ENCODE data around the gene DOK6.
"Not testable (repeated sequence)": the region's sequence is repeated elsewhere in the genome, so short reads cannot be mapped to it uniquely, and the experiment has no call there.

The DOK6 gene

GRCh38 chr18:69631281-69631680, 230.6 kb downstream of the DOK6 start:
- no peak for DNase-seq

- DNase-seq, result no peak
Observed at GRCh38 chr18:69635482-69635881, 234.8 kb downstream of the DOK6 start.

GRCh38 chr18:69636529-69637301, 236.0 kb downstream of the DOK6 start:
- DNase-seq, result no peak

GRCh38 chr18:69638056-69638455, 237.4 kb downstream of the DOK6 start:
- no peak for DNase-seq

GRCh38 chr18:69647702-69648101, 247.0 kb downstream of the DOK6 start:
- DNase-seq, result no peak

- no peak for DNase-seq
Observed at GRCh38 chr18:69648486-69648885, 247.8 kb downstream of the DOK6 start.

- no peak for DNase-seq
Observed at GRCh38 chr18:69649684-69650083, 249.0 kb downstream of the DOK6 start.

- DNase-seq, result no peak
Observed at GRCh38 chr18:69651243-69651642, 250.6 kb downstream of the DOK6 start.

- DNase-seq, result no peak
Observed at GRCh38 chr18:69655816-69656215, 255.1 kb downstream of the DOK6 start.

- no peak for DNase-seq
Observed at GRCh38 chr18:69658103-69658502, 257.4 kb downstream of the DOK6 start.

GRCh38 chr18:69658685-69659084, 258.0 kb downstream of the DOK6 start:
- DNase-seq, result no peak

- no peak for DNase-seq
Observed at GRCh38 chr18:69659142-69659651, 258.5 kb downstream of the DOK6 start.

- DNase-seq, result not testable (repeated sequence)
Observed at GRCh38 chr18:69662090-69662489, 261.4 kb downstream of the DOK6 start.

- DNase-seq, result no peak
Observed at GRCh38 chr18:69664399-69664798, 263.7 kb downstream of the DOK6 start.

- DNase-seq, result no peak
Observed at GRCh38 chr18:69674292-69674877, 273.7 kb downstream of the DOK6 start.

GRCh38 chr18:69674966-69675365, 274.3 kb downstream of the DOK6 start:
- no peak for DNase-seq

- no peak for DNase-seq
Observed at GRCh38 chr18:69677595-69677994, 276.9 kb downstream of the DOK6 start.

- DNase-seq, result no peak
Observed at GRCh38 chr18:69680123-69680522, 279.4 kb downstream of the DOK6 start.

- no peak for DNase-seq
Observed at GRCh38 chr18:69683176-69683575, 282.5 kb downstream of the DOK6 start.

- DNase-seq, result no peak
Observed at GRCh38 chr18:69684789-69685188, 284.1 kb downstream of the DOK6 start.

- DNase-seq, result no peak
Observed at GRCh38 chr18:69686861-69687260, 286.2 kb downstream of the DOK6 start.

- no peak for DNase-seq
Observed at GRCh38 chr18:69689121-69689759, 288.6 kb downstream of the DOK6 start.

- DNase-seq, result no peak
Observed at GRCh38 chr18:69691008-69691760, 290.5 kb downstream of the DOK6 start.
